GM21381 (cell line): ENCODE measurements around the gene COA1.
A peak's percentile ranks its signal among the peaks of the same experiment; 100 is the strongest.

Source experiments
- ATAC-seq: cut with Tn5 transposase; IDR thresholded peaks from one replicate; pipeline ENCODE4 v1.9.1; 2021; ENCODE audit warnings: mild to moderate bottlenecking, moderate library complexity; ENCODE audit not compliant: unreplicated experiment

The COA1 gene

GRCh38 chr7:43658718-43659548, 70.4 kb downstream of the COA1 start:
- ATAC-seq, result no peak

- no peak for ATAC-seq
These were observed 72.3 kb downstream of the COA1 start for GRCh38 chr7:43656997-43657396.

GRCh38 chr7:43655584-43655983, 73.7 kb downstream of the COA1 start:
- no peak for ATAC-seq

GRCh38 chr7:43653891-43654504, 75.3 kb downstream of the COA1 start:
- no peak for ATAC-seq

GRCh38 chr7:43653466-43653865, 75.9 kb downstream of the COA1 start:
- ATAC-seq, result no peak

GRCh38 chr7:43652364-43652763, 77.0 kb downstream of the COA1 start:
- no peak for ATAC-seq

GRCh38 chr7:43650457-43651052, 78.8 kb downstream of the COA1 start:
- no peak for ATAC-seq

GRCh38 chr7:43649755-43650274, 79.5 kb downstream of the COA1 start:
- peak; percentile 55 for ATAC-seq

GRCh38 chr7:43648473-43649406, 80.6 kb downstream of the COA1 start:
- peak; percentile 59 for ATAC-seq

- ATAC-seq, result no peak
These were observed 81.5 kb downstream of the COA1 start for GRCh38 chr7:43647673-43648472.

GRCh38 chr7:43647339-43647672, 82.0 kb downstream of the COA1 start:
- ATAC-seq, result no peak

- no peak for ATAC-seq
These were observed 82.6 kb downstream of the COA1 start for GRCh38 chr7:43646603-43647338.

GRCh38 chr7:43645699-43646226, 83.6 kb downstream of the COA1 start:
- ATAC-seq, result no peak

- ATAC-seq, result no peak
These were observed 85.5 kb downstream of the COA1 start for GRCh38 chr7:43643846-43644245.

GRCh38 chr7:43642897-43643630, 86.3 kb downstream of the COA1 start:
- ATAC-seq, result no peak

GRCh38 chr7:43640679-43641078, 88.6 kb downstream of the COA1 start:
- no peak for ATAC-seq

GRCh38 chr7:43639858-43640491, 89.3 kb downstream of the COA1 start:
- no peak for ATAC-seq
